ENCODE measurements around the gene NOP10. TPM values are rescaled to one million over a fixed set of nuclear protein-coding genes. Genes with fewer than 3 reads are reported as not detected.

NOP10 gene
- total RNA-seq, 2 experiments from 2014 or later, result 142 to 143 TPM

- peak overlapping the region; percentile 96 for H3K4me3 Mint-ChIP-seq
- H3K27ac Mint-ChIP-seq, result peak overlapping the region; percentile 99
- no peaks in the 10 kb centered on the region for H3K27me3 Mint-ChIP-seq
- ATAC-seq (ENCODE audit: low read depth) (no peak), DNase-seq (no peak)
- H3K36me3 Mint-ChIP-seq, result peaks cover 7% of the 10 kb centered on the region
- no peaks in the 10 kb centered on the region for H3K9me3 Mint-ChIP-seq
- H3K4me1 Mint-ChIP-seq, result peaks cover 46% of the 10 kb centered on the region
- POLR2A ChIA-PET, result interaction anchor here (0.6 to 5.3 kb wide), 6 partner anchors 8 to 717 kb away, joined by 3 to 66 read pairs (median 20); partner anchors contain the start of gene LPCAT4
These were observed 7.5 kb downstream of the NOP10 start for GRCh38 chr15:34335176-34336032.

DNA sequence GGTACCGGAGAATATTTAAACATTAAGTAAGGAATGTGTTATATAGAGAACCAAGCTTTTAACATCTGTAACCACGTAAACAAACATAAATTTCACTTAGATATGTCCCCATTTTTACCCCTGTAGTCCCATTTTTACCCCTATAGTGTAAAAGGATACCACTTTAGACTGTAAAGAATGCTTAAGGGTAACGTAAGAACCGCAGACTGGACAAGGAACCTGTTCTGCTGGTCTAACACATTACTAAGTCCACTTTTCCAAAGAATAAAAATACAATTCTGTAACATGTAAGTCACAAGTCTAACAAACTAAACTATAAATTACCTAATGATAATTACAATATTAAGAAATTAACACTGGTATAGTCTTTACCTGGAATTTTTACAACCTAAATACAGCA is 8.3 kb downstream of the NOP10 start:
- Mint-ChIP-seq H3K9me3 (no peaks in the 10 kb centered on the region), H3K4me3 (peak overlapping the region; percentile 96), H3K36me3 (peaks cover 2% of the 10 kb centered on the region), H3K4me1 (peaks cover 47% of the 10 kb centered on the region), H3K27ac (peak overlapping the region; percentile 99), H3K27me3 (no peaks in the 10 kb centered on the region)
- POLR2A ChIA-PET, result interaction anchor here (1.0 to 5.3 kb wide), 3 partner anchors 9 to 32 kb away, joined by 3 to 34 read pairs (median 4); partner anchors contain the start of gene LPCAT4
- DNase-seq (no peak), ATAC-seq (ENCODE audit: low read depth) (no peak)

GRCh38 chr15:34332553-34333120 is 10.3 kb downstream of the NOP10 start:
- Mint-ChIP-seq H3K4me1 (peaks cover 59% of the 10 kb centered on the region), H3K4me3 (peak overlapping the region; percentile 45), H3K9me3 (no peaks in the 10 kb centered on the region), H3K27ac (peak overlapping the region; percentile 83), H3K27me3 (no peaks in the 10 kb centered on the region), H3K36me3 (peaks cover 2% of the 10 kb centered on the region)
- POLR2A ChIA-PET, result interaction anchor here (0.8 kb wide), 1 partner anchor 118 kb away, joined by 3 read pairs; no protein-coding TSS in a partner anchor
- ATAC-seq (ENCODE audit: low read depth), result no peak
- no peak for DNase-seq

DNA sequence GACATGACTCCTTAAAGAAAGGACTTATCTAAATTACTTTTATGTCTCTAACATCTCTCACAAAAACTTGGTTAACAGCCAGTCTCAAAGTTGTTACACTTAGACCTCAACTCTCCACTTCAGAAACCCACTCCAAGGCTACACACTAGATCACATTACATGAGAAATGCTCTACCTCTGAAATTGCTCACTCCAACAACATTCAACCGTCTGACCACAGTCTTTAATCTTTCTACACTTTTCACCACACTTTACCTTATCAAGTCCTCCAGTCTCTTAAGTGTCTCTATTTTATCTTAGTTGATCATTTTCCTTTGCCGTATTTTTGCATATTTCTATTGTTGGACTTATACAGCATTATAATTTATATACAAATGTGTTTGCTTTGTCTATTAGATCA is 11.1 kb downstream of the NOP10 start:
- POLR2A ChIA-PET, result interaction anchor here (5.0 kb wide), 1 partner anchor 35 kb away, joined by 26 read pairs; the partner anchor contains the start of gene LPCAT4
- Mint-ChIP-seq H3K9me3 (no peaks in the 10 kb centered on the region), H3K27ac (peak overlapping the region; percentile 83), H3K27me3 (no peaks in the 10 kb centered on the region), H3K4me1 (peaks cover 64% of the 10 kb centered on the region), H3K4me3 (peak overlapping the region; percentile 45), H3K36me3 (peaks cover 2% of the 10 kb centered on the region)
- ATAC-seq (ENCODE audit: low read depth), result peak; percentile 68
- no peak for DNase-seq

DNA sequence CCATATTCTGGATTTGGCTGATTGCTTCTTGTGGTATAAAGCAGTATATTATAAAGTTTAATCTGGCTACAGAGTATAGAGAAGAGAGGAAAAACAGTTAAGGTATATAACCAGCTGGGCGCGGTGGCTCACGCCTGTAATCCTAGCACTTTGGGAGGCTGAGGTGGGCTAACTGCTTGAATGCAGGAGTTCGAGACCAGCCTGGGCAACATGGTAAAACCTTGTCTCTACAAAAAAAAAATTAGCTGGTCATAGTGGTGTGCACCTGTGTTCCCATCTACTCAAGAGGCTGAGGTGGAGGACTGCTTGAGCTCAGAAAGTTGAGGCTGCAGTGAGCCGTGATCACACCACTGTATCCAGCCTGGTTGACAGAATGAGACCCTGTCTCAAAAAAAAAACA is 12.7 kb downstream of the NOP10 start:
- ATAC-seq (ENCODE audit: low read depth) (no peak), DNase-seq (no peak)
- peak overlapping the region; percentile 67 for H3K27ac Mint-ChIP-seq
- POLR2A ChIA-PET, result interaction anchor here (0.6 to 6.0 kb wide), 7 partner anchors 7 to 658 kb away, joined by 3 to 66 read pairs (median 6); partner anchors contain the start of genes GOLGA8B, LPCAT4, SLC12A6 and ZNF770
- H3K4me1 Mint-ChIP-seq, result peaks cover 63% of the 10 kb centered on the region
- peaks cover 2% of the 10 kb centered on the region for H3K36me3 Mint-ChIP-seq
- H3K27me3 Mint-ChIP-seq, result no peaks in the 10 kb centered on the region
- peak overlapping the region; percentile 11 for H3K4me3 Mint-ChIP-seq
- H3K9me3 Mint-ChIP-seq, result no peaks in the 10 kb centered on the region

GRCh38 chr15:34329006-34329405 is 13.9 kb downstream of the NOP10 start:
- H3K27me3 Mint-ChIP-seq, result no peaks in the 10 kb centered on the region
- DNase-seq, result no peak
- H3K4me3 Mint-ChIP-seq, result peak overlapping the region; percentile 61
- POLR2A ChIA-PET, result interaction anchor here (0.6 to 6.0 kb wide), 6 partner anchors 8 to 255 kb away, joined by 3 to 66 read pairs (median 13); partner anchors contain the start of genes GOLGA8B, LPCAT4, NOP10 and NUTM1
- peaks cover 2% of the 10 kb centered on the region for H3K36me3 Mint-ChIP-seq
- peak overlapping the region; percentile 88 for H3K27ac Mint-ChIP-seq
- no peaks in the 10 kb centered on the region for H3K9me3 Mint-ChIP-seq
- H3K4me1 Mint-ChIP-seq, result peaks cover 58% of the 10 kb centered on the region
- ATAC-seq (ENCODE audit: low read depth), result no peak

GRCh38 chr15:34327906-34328305 is 15.0 kb downstream of the NOP10 start:
- Mint-ChIP-seq H3K27ac (peak overlapping the region; percentile 87), H3K4me3 (peak overlapping the region; percentile 70), H3K9me3 (no peaks in the 10 kb centered on the region), H3K27me3 (no peaks in the 10 kb centered on the region), H3K4me1 (peaks cover 53% of the 10 kb centered on the region), H3K36me3 (peaks cover 4% of the 10 kb centered on the region)
- POLR2A ChIA-PET, result interaction anchor here (2.0 to 6.0 kb wide), 5 partner anchors 9 to 256 kb away, joined by 5 to 66 read pairs (median 17); partner anchors contain the start of genes GOLGA8B, LPCAT4, NOP10 and NUTM1
- no peak for DNase-seq
- no peak for ATAC-seq (ENCODE audit: low read depth)

GRCh38 chr15:34325368-34325767 is 17.6 kb downstream of the NOP10 start:
- Mint-ChIP-seq H3K4me1 (peaks cover 39% of the 10 kb centered on the region), H3K4me3 (peak overlapping the region; percentile 22), H3K9me3 (no peaks in the 10 kb centered on the region), H3K27me3 (no peaks in the 10 kb centered on the region), H3K36me3 (peaks cover 6% of the 10 kb centered on the region), H3K27ac (peak overlapping the region; percentile 9)
- POLR2A ChIA-PET, result interaction anchor here (1.0 to 6.0 kb wide), 2 partner anchors 9 to 12 kb away, joined by 4 to 66 read pairs; partner anchors contain the start of gene SLC12A6
- no peak for ATAC-seq (ENCODE audit: low read depth)
- no peak for DNase-seq

GRCh38 chr15:34324933-34325332 is 18.0 kb downstream of the NOP10 start:
- H3K9me3 Mint-ChIP-seq, result no peaks in the 10 kb centered on the region
- POLR2A ChIA-PET, result interaction anchor here (1.0 to 6.0 kb wide), 3 partner anchors 9 to 18 kb away, joined by 3 to 66 read pairs (median 4); partner anchors contain the start of genes NOP10, NUTM1 and SLC12A6

DNA sequence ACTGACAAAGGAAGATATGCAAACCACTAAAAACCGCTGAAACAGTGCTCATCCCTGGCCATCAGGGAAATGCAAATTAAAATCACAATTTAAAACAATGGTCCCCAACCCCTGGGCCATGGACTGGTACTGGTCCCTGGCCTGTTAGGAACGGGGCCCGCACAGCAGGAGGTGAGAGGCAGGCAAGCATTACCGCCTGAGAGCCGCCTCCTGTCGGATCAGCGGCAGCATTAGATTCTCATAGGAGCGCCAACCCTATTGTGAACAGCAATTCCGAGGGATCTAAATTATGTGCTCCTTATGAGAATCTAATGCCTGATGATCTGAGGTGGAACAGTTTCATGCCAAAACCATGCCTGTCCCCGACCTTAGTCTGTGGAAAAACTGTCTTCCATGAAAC is 19.7 kb downstream of the NOP10 start:
- H3K4me1 Mint-ChIP-seq, result peaks cover 32% of the 10 kb centered on the region
- no peak for DNase-seq
- no peak for ATAC-seq (ENCODE audit: low read depth)
- peaks cover 6% of the 10 kb centered on the region for H3K36me3 Mint-ChIP-seq
- no peaks in the 10 kb centered on the region for H3K27me3 Mint-ChIP-seq
- no peak overlapping the region for H3K4me3 Mint-ChIP-seq
- POLR2A ChIA-PET, result interaction anchor here (1.0 kb wide), 1 partner anchor 14 kb away, joined by 3 read pairs; the partner anchor contains the start of gene SLC12A6
- H3K27ac Mint-ChIP-seq, result no peak overlapping the region
- no peaks in the 10 kb centered on the region for H3K9me3 Mint-ChIP-seq

More at GRCh38 chr15:34324933-34325332, 18.0 kb downstream of the NOP10 start:
- DNase-seq (no peak), ATAC-seq (ENCODE audit: low read depth) (no peak)
- Mint-ChIP-seq H3K36me3 (peaks cover 6% of the 10 kb centered on the region), H3K4me3 (no peak overlapping the region), H3K27ac (no peak overlapping the region), H3K27me3 (no peaks in the 10 kb centered on the region), H3K4me1 (peaks cover 34% of the 10 kb centered on the region)

- peaks cover 15% of the 10 kb centered on the region for H3K4me1 Mint-ChIP-seq
- POLR2A ChIA-PET, result interaction anchor here (0.7 to 4.6 kb wide), 7 partner anchors 10 to 110 kb away, joined by 3 to 34 read pairs (median 6); partner anchors contain the start of gene SLC12A6
- ATAC-seq (ENCODE audit: low read depth), result peak; percentile 71
- peaks cover 17% of the 10 kb centered on the region for H3K36me3 Mint-ChIP-seq
- no peaks in the 10 kb centered on the region for H3K27me3 Mint-ChIP-seq
- DNase-seq, result no peak
- peak overlapping the region; percentile 95 for H3K4me3 Mint-ChIP-seq
- no peaks in the 10 kb centered on the region for H3K9me3 Mint-ChIP-seq
- peak overlapping the region; percentile 93 for H3K27ac Mint-ChIP-seq
These were observed 24.5 kb downstream of the NOP10 start for GRCh38 chr15:34318277-34319079.
